ENCODE measurements around the gene TRAP1. TPM values are rescaled to one million over a fixed set of nuclear protein-coding genes. Genes with fewer than 3 reads are reported as not detected.
A peak's percentile ranks its signal among the peaks of the same experiment; 100 is the strongest.

TRAP1 gene
- total RNA-seq, 1 experiment from 2014 or later, result 63.8 TPM

- no peak for DNase-seq (ENCODE audit: low spot score)
Observed at GRCh38 chr16:3651461-3652372, 65.6 kb downstream of the TRAP1 start.

GRCh38 chr16:3650631-3651265 is 66.6 kb downstream of the TRAP1 start:
- no peak for DNase-seq (ENCODE audit: low spot score)

- DNase-seq (ENCODE audit: low spot score), result peak; percentile 47
Observed at GRCh38 chr16:3646348-3646920, 70.9 kb downstream of the TRAP1 start.

GRCh38 chr16:3645504-3646347 is 71.6 kb downstream of the TRAP1 start:
- peak; percentile 35 for DNase-seq (ENCODE audit: low spot score)

- DNase-seq (ENCODE audit: low spot score), result no peak
Observed at GRCh38 chr16:3645108-3645503, 72.2 kb downstream of the TRAP1 start.

- DNase-seq (ENCODE audit: low spot score), result no peak
Observed at GRCh38 chr16:3643095-3643730, 74.1 kb downstream of the TRAP1 start.

- peak; percentile 42 for DNase-seq (ENCODE audit: low spot score)
Observed at GRCh38 chr16:3642397-3643094, 74.8 kb downstream of the TRAP1 start.

GRCh38 chr16:3641801-3642396 is 75.4 kb downstream of the TRAP1 start:
- no peak for DNase-seq (ENCODE audit: low spot score)

- no peak for DNase-seq (ENCODE audit: low spot score)
Observed at GRCh38 chr16:3640632-3641501, 76.5 kb downstream of the TRAP1 start.

GRCh38 chr16:3640207-3640606 is 77.1 kb downstream of the TRAP1 start:
- DNase-seq (ENCODE audit: low spot score), result no peak

GRCh38 chr16:3638916-3639644 is 78.2 kb downstream of the TRAP1 start:
- no peak for DNase-seq (ENCODE audit: low spot score)

GRCh38 chr16:3637371-3637923 is 79.9 kb downstream of the TRAP1 start:
- DNase-seq (ENCODE audit: low spot score), result no peak

GRCh38 chr16:3625911-3626732 is 91.2 kb downstream of the TRAP1 start:
- DNase-seq (ENCODE audit: low spot score), result no peak

GRCh38 chr16:3625331-3625730 is 92.0 kb downstream of the TRAP1 start:
- no peak for DNase-seq (ENCODE audit: low spot score)

GRCh38 chr16:3623642-3624041 is 93.7 kb downstream of the TRAP1 start:
- DNase-seq (ENCODE audit: low spot score), result no peak

- DNase-seq (ENCODE audit: low spot score), result no peak
Observed at GRCh38 chr16:3618769-3619141, 98.6 kb downstream of the TRAP1 start.
